T-helper 2 cell treated with Interferon-gamma antibody and Interleukin-4, amounts not matched to agents 100 ng/mL and 5 ng/mL, for 36 hours (primary cell): Measurements from ENCODE around the gene HOXA9. TPM values are rescaled to one million over a fixed set of nuclear protein-coding genes. Genes with fewer than 3 reads are reported as not detected.

Source experiments
- intact Hi-C: fragments of 100-400 bp; cut with micrococcal nuclease; formaldehyde crosslinking; loops from one replicate; pipeline ENCODE4 v1.15.1; 2023
- total RNA-seq: library from RNA; stranded (reverse); gene quantifications from 2 replicates; pipeline ENCODE4 v1.2.3, GENCODE V29; 2022

The HOXA9 gene
- total RNA-seq, 1 donor from 2014 or later, result not detected

DNA sequence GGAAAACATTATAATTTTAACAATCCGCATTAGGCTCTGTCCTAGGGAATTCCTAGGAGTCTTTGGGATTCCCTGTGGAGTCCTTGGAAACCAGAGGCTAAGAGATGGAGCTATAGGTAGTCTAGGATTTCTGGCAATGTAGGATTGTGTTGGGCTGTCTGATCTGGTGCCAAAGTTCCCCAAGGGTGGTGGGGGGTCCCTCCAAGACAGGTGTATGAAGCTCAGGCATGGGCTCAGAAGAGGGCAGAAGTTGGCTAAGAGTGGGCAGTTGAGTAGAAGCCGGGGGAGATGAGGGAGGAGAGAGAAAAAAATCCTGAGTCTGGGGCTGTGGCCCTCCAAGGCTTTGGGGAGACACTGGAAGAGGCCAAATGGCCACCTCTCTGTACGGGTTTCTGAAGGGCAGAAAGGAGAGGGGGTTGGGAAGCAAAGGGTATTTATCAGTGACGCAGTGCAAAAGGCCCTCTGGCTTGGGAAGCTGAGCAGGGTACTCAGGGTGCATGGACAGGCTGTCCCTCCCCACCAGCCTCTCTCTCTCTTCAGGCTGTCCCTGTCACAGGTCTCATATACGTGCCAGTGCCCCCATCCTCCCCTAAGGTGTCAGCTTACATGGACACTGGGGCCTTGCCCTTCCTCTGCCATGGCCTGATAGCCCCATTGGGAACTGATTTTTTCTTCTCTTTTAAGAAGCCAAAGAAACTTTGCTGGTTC is 18.7 kb downstream of the HOXA9 start:
- intact Hi-C loops, result no loop called here

DNA sequence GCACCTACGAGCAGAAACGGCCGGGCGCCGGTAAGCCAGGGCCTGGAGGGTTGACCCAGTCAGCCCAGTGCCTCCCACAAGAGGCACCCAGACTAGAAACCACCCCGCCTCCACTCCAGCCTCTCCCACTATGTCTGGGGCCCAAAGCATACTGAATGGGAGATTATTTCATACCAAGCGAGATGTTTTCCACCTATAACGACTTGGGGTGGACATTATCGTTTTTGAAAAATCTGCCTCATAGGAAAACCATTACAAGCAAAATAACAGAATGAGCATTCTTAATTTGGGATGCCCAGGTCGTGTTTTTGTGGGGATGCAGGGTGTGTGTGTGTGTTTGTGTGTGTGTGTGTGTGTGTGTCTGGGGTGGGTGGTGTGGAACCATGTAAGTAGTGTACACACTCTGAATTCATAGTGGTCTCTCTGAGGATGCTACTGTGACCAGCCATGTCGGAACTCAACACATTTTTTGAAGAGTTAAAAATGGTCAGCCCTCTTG is 19.4 kb downstream of the HOXA9 start:
- intact Hi-C loops, result no loop called here

DNA sequence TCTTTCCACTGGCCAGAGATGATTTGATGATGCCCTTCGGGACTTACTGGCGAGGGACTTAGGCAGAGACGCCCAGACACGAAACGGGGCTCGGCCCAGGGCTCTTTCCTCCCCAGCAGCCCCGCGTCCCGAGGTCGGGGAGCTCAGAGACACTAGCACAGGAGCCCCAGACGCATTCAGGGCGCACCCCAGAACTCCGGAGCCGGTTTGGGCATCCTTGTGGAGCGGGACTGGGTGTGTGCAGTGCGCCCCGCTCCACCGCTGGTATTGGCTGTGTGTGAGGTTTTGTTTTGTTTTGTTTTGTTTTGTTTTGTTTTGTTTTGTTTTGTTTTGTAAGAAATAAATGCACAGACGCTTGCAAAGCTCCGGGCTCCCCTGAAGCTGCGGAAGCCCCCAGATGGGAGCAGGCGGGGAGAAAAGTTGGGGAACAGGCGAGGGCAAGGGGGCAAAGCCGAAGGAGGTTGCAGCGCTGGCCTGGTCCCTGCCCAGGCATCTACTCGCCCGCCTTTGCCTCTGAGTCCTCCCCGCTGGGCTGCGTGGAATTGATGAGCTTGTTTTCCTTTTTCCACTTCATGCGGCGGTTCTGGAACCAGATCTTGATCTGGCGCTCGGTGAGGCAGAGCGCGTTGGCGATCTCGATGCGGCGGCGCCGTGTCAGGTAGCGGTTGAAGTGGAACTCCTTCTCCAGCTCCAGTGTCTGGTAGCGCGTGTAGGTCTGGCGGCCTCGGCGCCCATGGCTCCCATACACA is 20.0 kb downstream of the HOXA9 start:
- intact Hi-C loops, result no loop called here

DNA sequence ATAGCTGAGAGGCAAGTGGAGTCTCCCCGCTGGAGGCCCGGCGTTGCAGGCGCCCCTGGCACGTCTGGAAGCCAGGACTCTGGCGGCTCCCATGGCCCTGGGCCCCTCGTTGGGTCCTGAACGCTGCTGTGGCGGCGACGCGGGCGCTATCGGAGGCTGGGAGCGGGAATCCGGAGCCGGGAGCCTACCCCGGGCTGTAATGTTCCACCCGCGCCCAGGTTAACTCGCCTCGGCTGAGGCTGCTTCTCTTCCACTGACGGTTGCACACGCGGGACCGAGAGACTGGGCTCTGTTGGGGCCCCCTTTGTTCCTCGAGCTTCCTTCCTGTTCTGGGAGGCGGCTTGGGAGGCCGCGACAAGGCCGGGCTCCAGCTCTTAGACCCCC is 20.6 kb downstream of the HOXA9 start:
- intact Hi-C loops, result no loop called here

DNA sequence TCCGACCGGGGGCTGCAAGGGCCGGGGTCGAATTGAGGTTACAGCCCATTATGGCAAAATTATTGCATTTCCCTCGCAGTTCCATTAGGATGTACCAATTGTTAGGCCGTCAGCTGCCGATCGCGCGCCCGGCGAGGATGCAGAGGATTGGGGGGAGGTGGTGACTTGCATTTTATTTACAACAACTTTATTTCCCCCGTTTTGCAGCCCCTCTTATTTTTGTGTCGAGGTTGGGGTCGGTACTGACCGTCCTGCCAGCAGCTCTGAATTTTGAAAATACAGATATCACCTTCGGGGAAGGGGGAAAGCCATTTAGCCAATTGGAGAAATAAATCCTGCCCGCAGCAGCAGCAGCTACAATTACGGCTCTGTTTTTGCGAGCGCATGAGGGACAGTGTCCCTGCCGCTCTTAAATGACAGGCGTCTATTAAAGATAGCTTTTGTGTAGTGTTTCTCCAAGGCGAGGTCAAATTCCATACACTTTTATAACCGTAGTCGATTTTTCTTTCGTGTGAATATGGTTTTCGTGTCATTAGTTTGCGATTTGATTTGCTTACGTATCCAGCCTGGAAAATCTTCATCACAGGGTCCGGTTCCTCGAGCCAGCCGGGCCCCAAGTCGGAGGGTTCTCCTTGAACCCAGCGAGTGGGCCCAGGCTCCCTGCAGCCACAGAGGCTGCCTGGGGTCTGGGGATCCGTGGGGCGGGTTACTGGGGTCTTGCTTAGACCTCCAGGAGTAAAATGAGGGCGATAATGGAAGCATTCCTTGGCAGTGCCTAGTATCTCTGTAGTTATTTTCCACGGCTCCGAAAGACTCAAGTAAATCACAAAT is 21.2 kb downstream of the HOXA9 start:
- intact Hi-C loops, result no loop called here

DNA sequence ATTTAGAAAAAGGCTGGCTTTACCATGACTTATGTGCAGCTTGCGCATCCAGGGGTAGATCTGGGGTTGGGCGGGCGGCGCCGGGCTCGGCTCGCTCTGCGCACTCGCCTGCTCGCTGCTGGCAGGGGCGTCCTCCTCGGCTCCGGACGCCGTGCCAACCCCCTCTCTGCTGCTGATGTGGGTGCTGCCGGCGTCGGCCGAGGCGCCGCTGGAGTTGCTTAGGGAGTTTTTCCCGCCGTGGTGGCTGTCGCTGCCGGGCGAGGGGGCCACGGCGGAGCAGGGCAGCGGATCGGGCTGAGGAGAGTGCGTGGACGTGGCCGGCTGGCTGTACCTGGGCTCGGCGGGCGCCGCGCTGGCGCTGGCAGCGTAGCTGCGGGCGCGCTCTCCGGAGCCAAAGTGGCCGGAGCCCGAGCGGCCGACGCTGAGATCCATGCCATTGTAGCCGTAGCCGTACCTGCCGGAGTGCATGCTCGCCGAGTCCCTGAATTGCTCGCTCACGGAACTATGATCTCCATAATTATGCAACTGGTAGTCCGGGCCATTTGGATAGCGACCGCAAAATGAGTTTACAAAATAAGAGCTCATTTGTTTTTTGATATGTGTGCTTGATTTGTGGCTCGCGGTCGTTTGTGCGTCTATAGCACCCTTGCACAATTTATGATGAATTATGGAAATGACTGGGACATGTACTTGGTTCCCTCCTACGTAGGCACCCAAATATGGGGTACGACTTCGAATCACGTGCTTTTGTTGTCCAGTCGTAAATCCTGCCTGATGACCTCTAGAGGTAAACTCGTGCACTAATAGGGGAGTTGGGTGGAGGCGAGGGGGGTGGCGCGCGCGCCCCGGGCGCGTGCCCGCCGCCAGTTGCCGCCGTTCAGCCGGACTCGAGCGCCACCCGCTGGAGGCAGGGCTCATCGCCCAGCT is 22.1 kb downstream of the HOXA9 start, which contains the start of gene HOXA5:
HOXA5 (minus strand) TSS at position 659 of the 927 bp plus-strand sequence; CDS start at position 585, 74 bp downstream.
- intact Hi-C loops, result no loop called here

DNA sequence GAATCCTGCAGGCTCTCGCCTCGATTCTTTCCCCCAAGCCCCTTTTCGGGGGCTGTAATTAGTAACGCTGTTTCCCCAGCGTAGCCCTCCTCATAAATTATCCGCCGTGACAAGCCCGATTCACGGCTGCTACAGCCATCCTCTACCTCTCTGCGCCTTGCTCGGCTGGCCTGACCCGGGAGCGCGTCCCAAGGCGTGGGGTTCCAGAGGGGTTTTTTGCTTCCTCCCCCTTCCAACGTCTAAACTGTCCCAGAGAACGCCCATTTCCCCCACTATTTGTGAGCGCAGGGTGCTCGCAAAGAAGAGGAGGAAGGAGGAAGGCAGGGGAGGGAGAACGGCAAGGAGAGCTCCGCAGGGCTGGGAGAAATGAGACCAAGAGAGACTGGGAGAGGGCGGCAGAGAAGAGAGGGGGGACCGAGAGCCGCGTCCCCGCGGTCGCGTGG is 22.7 kb downstream of the HOXA9 start:
- intact Hi-C loops, result no loop called here

DNA sequence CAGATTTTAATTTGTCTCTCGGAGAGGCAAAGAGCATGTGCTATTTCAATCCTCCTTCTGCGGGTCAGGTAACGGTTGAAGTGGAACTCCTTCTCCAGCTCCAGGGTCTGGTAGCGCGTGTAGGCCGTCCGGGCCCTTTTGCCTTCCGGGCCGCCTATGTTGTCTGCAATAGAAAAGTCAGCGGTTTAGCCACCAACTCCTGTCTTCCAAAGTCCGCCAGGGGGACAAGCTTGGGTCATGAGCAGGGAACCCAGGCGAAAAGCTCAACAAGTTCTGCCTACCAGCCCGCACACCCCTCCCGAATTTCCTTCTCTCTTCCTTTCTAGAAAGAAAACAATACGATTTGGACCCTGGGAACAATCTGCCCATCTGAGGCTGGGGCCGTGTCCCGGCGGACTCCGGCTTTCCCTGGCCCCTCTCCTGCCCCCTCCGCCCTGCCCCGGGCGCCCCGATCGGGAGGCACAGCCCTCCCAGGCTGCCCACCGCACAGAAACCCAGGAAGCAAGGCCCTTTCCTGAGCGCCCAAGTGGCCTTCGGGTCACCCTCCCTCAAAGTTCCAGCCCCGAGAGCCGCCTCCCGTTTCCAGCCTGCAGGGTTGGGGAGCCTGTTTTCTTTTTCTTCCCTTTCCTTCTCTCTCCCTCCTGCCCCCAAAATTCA is 23.3 kb downstream of the HOXA9 start:
- intact Hi-C loops, result no loop called here

DNA sequence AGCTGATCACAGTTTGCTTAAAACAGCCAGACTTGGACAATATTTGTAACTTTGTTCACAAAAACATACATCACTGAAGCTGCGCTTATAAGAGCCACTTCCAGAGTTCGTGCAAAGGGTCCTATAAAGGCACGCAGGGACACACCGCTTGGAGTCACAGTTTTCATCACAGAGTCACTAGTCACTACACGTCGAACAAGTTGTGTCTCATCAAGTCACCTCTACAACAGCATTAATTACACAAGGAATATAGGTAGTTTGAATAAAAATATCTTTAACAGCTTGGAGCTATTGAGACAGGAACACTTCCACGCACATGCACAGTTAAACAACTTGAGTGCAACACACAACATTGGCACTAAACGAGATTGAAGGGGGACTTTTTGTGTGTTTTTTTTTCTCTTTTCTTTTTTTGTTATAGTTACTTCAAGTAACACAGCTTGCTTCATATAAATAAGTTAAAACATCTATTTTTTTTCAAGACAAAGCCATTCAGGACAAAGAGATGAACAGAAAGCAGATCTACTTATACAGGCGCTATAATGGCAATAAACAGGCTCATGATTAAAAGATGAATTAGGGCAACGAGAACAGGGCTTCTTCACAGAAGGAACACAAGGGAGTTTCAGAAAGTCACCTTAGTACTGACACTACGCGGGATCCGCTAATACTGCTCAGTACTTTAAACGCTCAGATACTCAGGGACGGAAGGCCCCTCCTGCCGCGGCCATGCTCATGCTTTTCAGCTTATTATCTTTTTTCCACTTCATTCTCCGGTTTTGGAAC is 24.0 kb downstream of the HOXA9 start:
- intact Hi-C loops, result no loop called here

DNA sequence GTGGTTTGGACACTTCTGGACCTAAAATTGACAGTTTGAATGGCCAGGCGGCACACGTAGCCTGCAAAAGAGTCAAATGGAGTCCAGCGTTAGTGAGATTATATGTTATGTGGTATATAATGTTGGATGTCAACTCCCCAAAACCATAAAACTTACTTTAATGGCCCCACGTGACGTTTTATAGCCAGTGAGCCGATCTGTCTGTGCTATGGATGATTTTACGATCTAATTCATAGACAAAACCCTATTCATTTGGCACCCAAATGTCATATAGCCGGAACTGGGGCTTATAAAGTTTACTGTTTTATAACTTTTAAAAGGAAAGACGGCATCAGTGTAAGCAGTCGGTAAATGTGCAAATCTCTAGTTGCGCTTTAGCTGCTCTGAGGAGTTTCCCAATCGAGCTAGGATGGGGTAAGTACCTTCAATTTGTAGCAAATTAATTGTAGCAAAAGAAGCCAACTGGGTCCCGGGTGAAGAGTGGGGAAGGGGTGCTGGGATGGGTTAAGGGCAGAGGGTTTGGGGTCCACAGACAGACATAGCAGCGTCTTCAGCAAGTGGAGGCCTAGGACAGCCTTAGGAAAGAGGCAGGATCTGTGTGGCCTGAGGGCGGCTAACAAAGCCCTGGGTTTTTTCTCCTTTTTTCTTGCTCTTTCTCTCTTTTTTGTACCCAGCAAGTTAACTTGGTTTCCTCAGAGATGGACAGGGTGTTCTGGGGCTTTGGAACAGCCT is 25.0 kb downstream of the HOXA9 start:
- intact Hi-C loops, result no loop called here

DNA sequence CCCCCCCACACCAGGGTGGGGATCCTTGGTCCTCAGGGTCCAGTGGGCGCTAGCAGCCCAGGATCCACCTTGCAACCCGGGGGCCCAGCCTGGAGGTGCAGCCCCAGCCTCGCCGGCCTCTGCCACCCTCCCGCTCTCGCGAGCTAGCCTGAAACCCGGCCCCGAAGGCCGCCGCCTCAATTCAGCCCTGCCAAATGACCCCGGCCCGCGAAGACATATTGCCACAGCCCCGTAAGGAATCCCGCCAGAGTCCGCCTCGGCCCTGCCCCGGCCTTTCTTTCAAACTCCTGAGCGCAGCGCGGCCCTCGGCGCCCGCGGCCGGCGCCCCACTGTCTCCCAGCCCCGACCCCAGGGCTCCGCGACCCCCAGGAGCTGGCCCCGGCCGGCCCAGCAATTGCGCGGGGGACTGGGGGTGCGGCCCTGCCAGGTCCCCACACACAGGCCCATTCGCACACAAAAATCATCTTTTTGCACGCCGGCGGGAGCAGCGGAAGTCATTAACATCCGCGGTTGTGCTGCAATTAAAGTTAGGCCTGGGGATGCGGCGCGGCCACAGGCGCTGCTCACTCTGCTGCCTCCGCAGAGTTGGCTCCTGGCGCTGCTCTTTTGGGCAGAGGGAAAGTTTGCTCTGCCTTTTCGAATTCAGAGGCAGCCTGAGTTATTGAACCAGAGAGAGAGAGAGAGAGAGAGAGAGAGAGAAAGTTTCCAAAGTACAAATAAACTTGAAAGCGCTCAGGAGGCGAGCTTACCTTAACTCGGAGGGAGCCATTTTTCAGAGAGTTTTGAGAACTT is 25.8 kb downstream of the HOXA9 start:
- intact Hi-C loops, result no loop called here

DNA sequence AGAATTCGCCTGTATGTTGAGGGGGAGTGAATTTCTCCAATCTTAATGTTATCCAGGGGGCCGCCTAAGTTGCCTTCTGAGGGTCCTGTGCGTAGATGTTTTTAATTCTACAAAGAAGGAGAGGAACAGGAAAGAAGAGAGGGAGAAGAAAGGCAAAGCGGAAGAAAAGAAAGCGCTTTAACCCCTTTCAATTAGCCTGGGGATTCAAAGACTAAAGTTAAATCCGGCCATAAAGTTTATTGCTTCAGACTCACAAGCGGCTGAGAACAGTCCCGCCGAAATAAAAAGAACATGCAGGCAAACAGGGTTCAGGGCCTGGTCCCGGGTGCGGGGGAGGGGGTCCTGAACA is 26.4 kb downstream of the HOXA9 start:
- intact Hi-C loops, result no loop called here

DNA sequence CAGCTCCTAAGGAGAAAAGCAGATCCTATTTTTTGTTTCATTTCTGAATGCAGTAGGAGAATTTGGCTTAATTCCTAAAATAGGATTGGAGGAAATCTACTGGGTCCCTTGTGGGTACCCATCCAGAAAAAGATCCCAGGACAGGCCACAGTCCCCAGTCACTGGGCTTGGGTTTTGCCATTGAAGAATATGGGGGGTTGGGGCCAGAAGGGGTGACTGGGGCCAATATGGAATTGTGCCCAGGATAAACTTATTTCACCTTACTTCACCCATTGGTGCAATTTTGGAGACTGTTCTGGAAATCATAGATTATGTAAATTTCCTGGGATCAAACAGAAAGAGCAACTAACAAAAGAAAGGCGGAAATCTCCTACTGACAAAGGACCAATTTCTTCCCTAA is 26.9 kb downstream of the HOXA9 start:
- intact Hi-C loops, result no loop called here

DNA sequence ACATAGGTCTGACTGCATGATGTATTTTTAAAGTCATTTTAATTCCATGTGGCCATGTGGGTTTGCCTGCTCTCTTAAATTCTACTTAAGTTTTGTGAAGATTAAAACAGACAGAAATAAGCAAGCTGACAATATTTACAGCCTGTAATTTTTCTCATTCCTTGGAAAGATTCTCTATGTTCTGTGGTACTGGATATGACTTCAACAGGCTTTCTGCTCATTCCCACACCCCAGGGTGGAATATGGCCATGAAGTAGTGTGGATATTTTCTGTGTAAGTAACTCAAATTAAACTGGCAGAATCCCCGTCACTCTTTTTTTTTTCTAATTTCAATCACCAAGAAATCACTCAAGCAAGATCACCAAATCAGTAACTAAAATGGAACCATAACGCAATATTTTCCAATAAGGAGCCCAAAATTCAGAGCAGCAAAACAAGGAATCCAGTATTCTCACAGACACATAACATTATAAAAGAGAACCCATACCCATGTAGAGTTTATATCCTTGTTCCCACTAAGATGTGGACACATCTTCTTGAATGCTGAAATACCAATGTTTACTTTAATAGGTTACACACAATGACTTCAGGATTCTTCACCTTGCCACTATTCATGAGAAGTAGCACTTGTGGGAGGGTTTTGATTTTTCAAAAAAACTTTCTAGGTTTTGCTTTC is 27.6 kb downstream of the HOXA9 start:
- intact Hi-C loops, result no loop called here

DNA sequence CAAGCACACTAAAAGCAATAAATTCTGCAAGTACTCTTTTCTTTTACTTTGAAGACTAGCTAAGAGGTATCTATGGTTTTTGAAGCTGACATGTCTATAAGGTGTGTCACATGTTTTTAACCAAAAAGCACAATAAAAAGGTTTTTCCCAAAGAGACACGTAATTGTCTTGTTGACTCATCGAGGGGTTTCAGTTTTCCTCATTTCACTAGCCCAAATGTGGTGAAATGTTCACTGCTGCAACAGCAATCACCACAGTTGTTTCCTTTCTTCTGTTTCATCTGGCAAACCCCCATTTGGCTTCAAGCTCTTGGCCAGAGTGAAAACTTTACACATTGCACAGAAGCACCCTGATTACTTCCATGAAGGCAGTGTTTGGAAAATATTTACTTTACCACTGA is 30.9 kb downstream of the HOXA9 start:
- intact Hi-C loops, result no loop called here

DNA sequence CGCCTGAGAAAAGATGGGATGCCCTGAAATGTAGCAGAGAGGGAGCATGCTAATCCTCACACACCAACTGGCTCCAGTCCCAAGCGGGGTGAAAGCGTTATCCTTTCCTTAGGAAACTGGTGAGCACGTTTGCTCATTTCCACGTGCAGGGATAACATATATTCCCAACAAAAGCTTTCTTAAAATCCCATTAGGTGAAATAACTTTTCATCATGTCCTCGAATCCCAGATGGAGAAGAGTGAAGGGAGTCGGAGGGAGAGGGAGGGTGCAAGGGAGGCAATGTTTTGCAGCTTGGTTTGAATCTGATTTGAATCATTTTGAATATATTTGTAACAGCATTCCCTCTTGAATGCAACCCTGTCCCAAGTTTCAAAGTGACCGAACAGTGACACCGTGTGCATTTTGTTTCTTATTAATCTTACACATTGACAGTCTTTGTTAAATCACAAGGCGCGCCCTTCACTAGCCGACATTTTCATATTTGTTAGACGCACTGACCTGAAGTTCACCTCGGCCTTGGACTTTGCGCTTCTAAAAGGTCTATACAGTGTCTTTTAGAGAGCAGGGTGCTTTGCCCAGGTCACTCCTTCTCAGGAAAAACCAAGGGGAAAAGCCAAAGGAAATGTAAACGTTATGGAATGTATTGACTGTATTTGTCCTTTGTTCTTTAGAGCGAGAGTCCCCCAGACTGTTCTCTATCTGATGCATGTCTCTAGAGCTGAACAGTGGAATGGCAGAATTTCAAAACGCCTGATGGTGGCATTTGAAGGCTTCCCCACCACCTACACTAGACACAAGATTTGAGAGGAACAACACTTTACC is 31.7 kb downstream of the HOXA9 start:
- intact Hi-C loops, result no loop called here

DNA sequence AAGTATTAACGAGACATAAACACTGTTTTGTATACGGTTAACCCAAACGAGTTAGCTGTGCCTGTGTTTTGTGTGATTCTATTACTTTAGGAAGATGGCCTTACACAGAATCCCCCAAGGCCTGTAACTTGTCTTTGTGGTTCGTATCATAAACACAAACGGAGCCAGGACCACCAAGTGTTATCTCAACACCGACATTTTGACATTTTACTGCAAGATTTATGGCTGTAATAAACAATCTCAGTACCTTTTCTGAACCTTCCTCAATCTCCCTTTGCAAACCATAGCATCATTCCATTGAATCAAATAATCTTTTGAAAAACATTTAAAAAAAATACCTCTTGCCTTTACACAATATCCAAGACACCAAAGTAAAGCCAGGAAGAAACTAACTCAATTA is 32.4 kb downstream of the HOXA9 start:
- intact Hi-C loops, result no loop called here
